Esophagus squamous epithelium (tissue), 4 donors: Measurements from ENCODE around the gene VPS33A.

ENCODE experiments used
- CTCF ChIP-seq, 6 experiments: fragments of 450-650 bp in 4 of 6; fragments of 200-600 bp in 2 of 6; sonication (generic) in 2 of 6; IDR thresholded peaks; one replicate each; pipeline ENCODE4 v1.5.1; 2016 to 2019; ENCODE audit warnings: antibody characterized with exemption in 6 of 6, mild to moderate bottlenecking in 4 of 6, moderate library complexity in 4 of 6
- POLR2A ChIP-seq, 4 donors: fragments of 450-650 bp; IDR thresholded peaks; one replicate each; pipeline ENCODE4 v1.6.1; 2017; ENCODE audit warnings: antibody characterized with exemption in 4 of 4, mild to moderate bottlenecking in 4 of 4, moderate library complexity in 3 of 4

- TF ChIP-seq CTCF (IDR thresholded peaks at IDR 0.05) (no peak), POLR2A (IDR thresholded peaks at IDR 0.05) (no peak)
These were observed 66.6 kb downstream of the VPS33A start for GRCh38 chr12:122199484-122200355.
